Vagina (tissue), 2 donors: ENCODE measurements around the gene PARVG.

ENCODE experiments used
- CTCF ChIP-seq, 3 experiments: fragments of 450-650 bp in 2 of 3; fragments of 200-600 bp in 1 of 3; sonication (generic) in 1 of 3; IDR thresholded peaks; one replicate each; pipeline ENCODE4 v1.5.1; 2017 to 2019; ENCODE audit warnings: antibody characterized with exemption in 3 of 3, mild to moderate bottlenecking in 2 of 3, moderate library complexity in 2 of 3
- POLR2A ChIP-seq, 2 donors: fragments of 450-650 bp; IDR thresholded peaks; one replicate each; pipeline ENCODE4 v1.6.1; 2017; ENCODE audit warnings: antibody characterized with exemption in 2 of 2, mild to moderate bottlenecking in 2 of 2, moderate library complexity in 2 of 2
- POLR2AphosphoS5 ChIP-seq, 2 donors: sonication (generic); formaldehyde crosslinking; IDR thresholded peaks; one replicate each; pipeline ENCODE4 v1.9.0; 2017; ENCODE audit warnings: antibody characterized with exemption in 2 of 2, mild to moderate bottlenecking in 2 of 2, low read depth in 1 of 2; ENCODE audit not compliant: insufficient read depth in 1 of 2

GRCh38 chr22:44171561-44171960, 9.2 kb upstream of the PARVG start:
- TF ChIP-seq CTCF (IDR thresholded peaks at IDR 0.05) = no peak
- TF ChIP-seq POLR2A (IDR thresholded peaks at IDR 0.05) = no peak
- TF ChIP-seq POLR2AphosphoS5 (IDR thresholded peaks at IDR 0.05; ENCODE audit: insufficient read depth in 1 of 2, low read depth in 1 of 2) = no peak
